ENCODE measurements around the gene FILIP1.
A peak's percentile ranks its signal among the peaks of the same experiment; 100 is the strongest.

Gene FILIP1

DNA sequence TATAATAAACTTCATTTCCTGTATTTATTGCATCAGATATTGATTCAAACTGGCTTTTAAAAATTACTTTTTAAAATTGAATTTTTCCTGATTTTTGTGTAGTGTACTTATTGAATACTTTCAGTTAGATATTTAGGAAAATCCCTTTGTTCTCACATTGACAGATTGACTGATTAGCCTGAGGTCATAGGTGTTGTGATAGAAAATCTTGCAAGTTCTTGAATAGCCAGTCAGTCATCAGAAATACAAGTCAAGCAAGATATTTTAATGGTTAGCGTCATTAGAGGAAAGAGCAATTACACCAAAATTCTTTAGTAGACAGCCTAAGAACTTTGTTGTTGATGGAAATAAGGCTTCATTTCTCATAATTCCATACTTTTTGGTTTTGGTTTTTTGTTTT is 205.6 kb downstream of the FILIP1 start:
- no peak for DNase-seq

DNA sequence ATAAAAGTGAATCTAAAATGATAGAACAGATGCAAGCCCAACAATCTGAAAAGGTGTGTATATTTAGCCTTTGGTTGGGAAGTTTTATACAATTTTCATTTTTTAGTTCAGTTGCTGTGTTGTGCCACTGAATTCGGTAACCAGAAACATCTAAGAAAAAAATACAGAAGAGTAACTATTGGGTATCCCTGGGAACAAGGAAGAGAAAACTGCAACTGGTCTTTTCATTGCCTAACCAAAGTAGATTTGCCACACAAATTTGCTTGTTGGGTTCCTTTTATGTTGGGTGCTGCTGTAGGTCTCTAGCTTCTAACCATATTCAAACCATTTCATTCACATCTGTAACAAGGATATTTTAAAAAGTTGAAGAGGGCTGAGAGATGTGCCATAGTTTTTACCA is 206.2 kb downstream of the FILIP1 start:
- DNase-seq, result no peak

DNA sequence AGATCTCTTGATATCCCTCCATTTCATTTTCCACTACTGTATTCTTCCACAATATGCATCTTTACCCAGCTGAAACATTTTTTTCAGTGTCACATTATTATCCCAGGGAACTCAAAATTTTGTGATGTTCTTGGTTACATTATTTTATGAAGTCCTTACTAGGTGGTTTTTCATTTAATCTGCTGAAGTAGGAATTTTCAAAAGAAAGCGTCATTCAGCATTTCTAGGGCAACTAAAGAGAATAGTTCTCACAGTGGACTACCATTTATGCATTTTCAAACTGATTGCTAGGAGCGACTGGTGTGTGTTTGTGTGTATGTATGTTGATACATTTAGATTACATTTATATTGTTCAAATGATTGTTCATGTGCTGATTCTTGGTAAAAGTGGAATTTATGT is 206.6 kb downstream of the FILIP1 start:
- DNase-seq, result no peak

DNA sequence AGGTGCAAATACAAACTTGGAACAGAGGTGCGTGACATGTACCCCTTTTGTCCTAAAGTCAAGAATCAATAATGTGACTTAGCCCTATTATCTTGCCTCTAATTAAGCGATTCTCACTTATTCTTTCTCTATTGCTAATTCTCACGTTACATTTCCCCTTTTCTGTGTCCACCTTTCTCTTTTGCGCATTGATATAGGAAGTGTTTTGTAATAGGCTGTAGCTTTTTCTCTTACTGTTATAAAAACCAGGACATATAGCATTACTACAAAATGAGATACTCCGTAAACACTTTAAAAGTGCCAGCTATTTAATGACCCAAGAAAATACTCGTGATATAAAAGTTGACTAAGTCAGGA is 208.3 kb downstream of the FILIP1 start:
- DNase-seq, result no peak

DNA sequence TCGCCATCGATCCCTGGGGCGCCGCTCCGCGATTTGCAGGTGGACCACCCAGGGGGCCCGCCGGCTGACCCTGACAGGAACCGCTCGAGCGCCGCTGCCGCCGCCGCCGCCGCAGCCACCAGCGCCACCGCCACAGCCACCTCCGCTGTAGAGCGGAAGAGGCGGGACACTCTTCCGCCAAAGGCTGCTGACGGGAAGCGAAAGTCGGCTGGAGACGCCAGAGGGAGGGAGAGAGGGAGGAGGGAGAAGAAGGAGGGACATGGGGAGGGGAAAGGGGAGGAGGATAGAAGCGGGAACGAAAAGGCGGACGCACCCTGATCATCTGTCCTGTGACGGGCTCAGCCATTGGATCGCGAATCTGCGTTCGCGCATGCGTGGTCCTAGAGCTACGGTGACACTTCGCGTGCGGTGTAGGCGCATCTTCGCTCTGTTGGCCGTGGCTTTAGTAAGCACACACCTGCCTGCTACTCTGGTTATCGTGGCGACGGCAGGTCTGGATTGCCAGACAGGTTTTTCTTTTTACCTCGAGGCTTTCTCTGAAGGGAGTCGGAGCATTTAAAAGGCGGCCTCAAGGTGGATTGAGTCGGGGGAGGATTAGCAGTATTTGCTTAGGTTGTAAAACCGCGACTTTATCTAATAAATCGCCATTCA is 208.8 kb downstream of the FILIP1 start, which contains the start of gene TMEM30A:
TMEM30A (minus strand) TSS at position 161 of the 651 bp plus-strand sequence; CDS start at position 7, 154 bp downstream.
- peak; percentile 94 for DNase-seq

DNA sequence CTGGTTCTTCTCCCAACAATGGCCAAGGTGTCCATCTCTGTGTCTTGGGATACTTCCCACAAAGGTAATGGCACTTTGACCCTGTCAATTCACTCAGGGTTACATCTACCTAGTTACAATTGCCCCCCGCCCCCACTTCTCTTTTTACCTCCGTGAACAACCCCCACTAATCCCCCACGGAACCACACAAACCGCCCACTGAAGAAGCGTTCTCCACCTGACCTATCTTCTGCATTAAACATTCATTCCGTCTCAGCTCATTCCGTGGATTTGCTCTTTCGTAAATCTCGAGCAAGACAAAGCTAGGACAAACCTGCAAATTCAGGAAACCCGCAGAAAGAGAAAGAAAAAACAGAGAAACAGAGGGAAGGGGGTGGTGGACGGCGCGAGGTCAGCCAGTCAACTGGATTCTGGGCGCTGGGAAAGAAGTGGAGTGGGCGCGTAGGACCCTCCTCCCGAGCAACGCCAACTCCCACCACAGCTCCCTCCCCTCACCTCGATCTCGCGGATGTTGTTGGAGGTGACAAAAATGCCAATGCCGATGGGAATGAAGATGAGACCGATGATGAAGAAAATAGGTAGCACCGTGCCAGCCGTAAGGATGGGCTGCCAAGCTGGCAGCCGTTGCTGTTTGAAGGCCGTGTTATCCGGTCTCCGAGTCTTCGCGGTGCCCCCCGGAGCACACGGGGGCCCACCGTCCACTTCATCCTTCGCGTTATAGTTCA is 209.5 kb downstream of the FILIP1 start:
- DNase-seq, result no peak

DNA sequence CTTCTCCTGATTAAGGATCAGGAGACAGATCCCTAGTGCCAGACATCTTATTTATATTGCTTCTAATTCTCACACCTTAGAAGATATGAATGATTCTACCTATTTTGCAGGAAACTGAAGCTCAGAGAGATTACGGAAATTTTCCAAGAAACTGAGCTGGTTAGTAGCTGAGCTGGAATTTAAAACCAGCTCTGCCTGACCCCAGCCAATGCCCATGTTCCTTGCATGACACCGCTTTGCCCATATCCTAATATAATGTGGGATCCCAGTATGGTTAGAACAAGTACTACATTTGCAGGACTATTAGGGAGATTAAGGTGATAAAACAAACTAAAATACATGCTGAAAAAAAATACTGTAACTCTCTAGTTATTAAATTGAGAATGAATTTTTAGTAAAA is 210.9 kb downstream of the FILIP1 start:
- no peak for DNase-seq

DNA sequence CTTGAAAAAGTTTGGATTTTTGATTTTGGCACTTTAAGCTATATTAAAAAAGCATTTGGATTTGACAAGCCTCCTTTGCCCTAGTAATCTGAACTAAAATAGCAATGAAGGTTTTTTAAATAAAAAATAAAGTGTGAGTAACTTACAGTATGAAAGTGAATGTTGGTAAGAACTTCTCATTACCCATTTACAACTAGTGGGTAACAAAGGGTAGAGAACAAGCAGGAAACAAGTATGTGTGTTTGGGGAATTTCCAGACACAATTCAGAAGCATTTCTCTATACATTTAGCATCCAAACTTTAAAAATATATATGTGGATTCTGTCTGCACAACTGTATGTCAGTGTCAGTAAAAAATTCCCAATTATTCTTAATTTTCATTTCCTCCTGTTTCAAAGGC is 211.9 kb downstream of the FILIP1 start:
- no peak for DNase-seq

DNA sequence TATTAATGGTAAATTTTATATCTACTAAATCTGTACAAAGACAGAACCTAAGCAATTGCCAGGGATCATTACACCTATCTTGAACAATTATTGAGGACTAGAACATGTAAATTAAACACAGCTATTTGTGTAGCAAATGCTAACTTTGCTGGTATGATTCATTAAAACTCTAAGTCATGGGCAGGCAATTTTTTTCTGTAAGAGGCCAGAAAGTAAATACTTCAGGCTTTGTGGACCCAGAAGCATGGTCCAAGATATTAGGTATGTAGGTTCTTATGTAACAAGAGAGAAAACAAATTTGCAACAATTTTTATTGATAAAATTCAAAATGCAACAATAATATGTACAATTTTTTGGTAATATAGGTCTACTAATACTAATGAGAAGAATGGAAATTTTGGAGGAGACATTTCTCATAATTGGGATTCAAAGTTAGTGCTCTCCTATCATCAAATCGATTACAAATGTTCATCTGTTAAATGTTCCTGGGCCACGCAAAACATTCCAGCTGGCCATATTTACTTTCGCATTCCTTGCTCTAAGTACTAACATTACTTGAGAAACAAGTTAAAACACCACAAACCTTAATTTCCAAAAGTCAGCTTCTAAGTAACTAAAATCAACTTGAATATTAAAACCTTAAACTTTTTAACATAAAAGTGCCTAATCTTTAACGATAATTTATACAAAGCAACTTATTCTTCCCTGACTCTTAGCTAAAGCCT is 213.3 kb downstream of the FILIP1 start:
- no peak for DNase-seq

DNA sequence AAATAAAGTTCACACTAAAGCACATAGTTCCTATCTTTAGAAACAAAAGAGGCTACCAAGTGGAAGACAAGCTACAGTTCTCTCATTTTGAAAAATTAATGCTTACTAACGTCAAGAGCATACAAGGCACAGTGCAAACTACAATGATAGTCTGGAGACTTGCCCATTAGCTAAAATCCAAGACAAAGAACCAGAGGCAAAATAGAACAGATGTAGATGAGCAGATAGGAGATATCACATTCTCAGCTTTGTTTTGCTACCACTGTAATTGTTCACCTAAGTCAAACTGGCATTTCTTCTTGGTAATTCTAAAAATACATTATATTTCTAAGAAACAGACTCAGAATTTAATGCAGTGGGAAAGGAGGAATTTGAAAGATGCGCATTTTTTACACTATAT is 214.2 kb downstream of the FILIP1 start:
- DNase-seq, result no peak

DNA sequence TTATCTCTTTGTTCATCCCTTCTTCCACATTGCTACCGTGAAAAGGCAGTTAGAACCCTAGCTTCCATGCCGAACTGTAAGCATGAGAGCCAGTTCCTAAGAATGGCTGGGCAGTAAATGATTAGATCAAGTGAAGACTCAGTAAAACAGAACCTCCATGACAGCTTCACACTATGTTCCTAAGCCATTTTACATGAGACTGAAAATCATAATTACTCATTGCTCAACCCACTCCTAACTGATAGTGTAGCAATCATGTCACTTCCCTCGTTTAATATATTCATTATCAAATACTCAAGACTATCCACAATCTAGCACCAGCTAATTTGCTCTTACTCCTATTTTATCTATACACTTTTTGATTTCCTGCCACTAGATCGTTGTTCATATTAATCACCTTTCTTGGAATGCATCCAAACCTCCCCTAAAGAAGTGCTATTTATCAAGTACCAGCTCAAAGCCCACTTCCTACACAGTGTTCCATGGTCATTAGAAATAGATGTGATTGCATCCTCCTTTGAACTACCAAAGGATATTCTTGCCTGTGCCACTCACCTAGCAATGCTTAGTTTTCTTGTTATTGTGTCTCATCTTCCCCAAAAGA is 215.0 kb downstream of the FILIP1 start:
- DNase-seq, result no peak

DNA sequence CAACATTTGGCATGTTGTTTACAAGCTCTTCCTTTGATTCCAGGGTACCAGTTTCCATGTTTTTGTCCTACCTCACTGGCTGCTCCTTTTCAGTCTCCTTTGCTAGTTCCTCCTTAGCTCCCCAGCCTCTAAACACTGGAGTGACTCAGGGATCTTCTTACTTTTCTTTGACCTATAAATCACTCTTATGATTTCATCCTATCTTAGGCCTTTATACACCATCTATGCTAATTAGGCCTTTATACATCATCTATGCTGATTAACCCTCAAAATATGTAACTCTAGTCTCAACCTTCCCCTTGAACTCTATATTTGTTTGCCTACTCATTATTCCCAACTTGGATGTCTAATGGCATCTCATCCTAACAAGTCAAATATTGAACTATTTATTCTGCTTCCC is 218.5 kb downstream of the FILIP1 start:
- no peak for DNase-seq

DNA sequence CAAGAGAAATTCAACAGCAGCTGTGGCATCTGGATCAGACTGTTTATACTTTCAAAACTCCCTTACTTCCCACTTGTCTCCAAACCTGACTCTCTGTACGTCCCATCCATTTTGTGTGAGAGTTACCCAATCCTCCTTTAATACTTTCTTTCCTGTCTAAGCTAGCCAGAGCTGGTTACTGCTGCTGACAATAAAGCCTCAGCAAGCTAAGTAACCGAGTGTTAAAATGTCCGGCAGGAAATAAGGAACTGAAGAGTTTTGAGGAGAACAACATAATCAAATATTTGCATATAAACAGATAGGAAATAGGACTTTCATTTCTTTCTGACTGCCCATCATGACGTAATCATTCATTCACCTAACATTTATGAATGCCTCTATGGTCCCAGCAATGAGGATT is 220.6 kb downstream of the FILIP1 start:
- no peak for DNase-seq

DNA sequence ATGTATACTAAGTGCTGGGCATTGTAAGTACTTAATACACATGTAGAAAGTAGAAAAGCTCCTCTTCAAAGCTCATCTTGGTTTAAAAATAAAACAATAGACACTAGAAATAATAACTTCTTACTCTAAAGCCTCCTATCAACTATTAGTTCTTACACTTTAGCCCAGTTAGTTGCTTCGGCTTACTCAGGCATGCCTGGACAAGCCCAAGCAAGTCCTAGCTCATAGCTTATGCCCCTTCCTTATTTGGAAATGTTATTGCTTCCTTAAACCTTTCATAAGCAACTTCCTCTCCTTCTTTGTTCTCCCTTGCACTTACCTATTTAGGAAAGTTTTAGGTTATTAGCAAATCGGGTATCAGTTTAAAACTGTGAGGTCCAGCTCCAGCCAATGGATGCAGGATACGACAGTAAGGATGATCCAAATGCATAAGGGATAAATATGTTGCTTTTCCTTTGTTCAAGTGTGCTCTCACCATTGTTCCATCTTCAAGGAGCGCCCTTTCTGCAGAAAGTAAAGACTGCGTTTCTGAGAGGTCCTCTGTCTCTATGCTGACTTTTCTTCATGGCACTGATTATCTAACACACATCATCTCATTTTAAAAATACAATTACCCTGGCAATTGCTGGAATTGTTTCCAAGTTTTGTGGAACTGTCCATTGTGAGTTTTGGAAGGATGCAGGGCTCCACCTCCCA is 221.3 kb downstream of the FILIP1 start:
- no peak for DNase-seq

DNA sequence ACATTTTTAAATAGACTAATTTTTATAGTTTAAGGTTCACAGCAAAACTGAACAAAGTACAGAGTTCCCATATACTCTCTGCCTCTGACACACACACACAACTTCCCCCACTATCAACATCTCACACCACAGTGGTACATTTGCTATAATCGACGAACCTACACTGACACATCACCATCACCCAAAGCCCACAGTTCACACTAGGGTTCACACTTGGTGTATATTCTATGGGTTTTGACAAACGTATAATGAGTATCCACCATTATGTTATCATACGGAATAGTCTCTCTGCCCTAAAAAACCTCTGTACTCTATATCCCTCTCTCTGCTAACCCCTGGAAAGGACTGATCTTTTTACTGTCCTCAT is 224.6 kb downstream of the FILIP1 start:
- DNase-seq, result no peak

DNA sequence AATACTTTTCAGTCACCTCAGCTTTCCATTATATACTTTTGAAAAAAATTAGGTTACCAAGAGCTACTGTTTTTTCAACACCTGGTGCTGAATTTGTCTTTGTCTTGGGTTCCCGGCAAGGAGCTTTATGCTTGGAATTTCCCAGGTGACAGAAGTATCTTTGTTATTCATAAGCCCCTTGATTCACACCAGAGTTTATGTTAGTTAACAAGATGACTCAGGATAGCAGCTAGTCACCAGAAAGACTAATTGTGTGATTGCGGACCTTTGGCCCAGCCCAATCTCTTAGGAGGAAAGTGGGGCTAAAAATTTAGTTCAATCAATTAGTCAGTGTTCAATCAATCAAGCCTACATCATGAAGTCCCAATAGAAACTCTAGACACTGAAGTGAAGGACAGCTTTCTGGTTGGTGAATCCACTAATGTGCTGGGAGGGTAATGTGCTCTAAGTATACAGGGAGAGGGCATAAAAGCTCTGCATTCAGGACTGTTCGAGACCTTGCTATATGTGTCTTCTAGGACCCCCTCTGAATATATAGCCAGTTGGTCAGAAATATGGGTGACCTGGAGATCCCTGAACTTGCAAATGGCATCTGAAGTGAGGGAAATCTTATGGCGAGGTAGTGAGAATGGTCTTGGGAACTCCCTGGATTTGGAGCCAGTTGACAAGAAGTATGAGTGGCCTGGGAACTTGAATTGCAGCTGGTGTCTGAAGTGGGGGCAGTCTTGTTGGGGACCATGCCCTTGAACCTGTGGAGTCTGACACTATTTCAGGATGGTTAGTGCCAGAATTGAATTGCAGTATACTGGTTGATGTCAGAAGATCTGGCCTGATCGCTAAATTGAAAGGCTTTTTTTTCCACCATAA is 225.2 kb downstream of the FILIP1 start:
- no peak for DNase-seq

DNA sequence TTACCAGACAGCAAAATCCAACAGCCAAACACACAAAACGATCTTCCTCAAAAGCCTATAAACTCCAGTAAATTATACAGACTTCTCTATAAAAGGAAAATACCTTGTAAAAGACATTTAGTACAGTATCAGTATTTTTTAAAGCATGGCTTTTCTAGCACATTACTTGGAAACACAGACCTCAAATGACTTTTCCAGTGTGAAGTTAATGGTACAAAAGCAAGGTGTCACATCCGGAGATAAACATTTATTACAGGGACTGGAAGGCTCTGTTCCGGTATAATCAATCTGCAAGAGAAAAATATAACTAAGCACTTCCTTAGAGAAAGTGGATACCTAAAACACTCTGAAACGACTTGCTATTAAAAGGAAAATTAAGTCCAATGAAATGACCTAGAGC is 226.1 kb downstream of the FILIP1 start:
- DNase-seq, result no peak

DNA sequence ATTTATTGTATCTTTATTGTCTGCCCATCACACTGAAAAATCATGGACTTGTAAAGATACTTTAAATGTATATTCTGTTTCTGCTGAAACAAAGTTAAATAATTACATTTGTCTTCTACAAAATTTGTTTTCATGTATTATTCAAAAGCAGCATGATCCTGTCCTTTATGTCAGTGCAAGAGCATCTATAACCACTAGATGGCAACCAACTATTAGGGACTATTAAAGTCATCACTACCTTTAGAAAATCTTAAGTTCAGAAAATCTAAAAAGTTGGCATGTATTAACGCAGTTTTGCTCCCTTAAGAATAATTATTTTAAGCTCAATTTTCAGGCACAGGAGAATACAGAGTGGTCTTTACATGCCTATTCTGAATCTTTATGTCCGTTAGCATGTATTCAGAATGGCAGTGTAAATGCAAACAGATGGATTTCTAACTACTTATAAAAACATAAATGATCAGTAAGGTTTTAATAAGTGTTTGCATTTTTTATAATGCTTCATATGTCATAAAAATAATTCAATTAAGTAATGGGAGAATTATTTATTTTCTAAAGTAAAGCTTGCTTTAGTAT is 226.8 kb downstream of the FILIP1 start:
- no peak for DNase-seq

DNA sequence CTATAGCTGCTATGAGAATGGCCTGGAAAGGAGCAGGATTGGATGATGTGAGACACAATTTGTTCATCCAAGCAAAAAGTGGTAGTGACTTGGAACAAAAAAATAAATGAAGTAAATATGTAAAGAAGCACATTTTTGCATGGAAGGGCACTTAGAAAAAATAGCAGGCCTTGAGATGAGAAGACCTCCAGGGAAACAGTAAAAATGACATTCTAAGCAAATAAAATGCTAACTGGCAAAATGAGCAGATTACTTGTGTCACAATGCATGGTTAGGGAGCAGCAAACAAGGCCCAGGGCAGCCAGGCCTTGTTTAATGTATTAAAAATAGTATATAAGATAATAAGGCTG is 230.2 kb downstream of the FILIP1 start:
- no peak for DNase-seq

DNA sequence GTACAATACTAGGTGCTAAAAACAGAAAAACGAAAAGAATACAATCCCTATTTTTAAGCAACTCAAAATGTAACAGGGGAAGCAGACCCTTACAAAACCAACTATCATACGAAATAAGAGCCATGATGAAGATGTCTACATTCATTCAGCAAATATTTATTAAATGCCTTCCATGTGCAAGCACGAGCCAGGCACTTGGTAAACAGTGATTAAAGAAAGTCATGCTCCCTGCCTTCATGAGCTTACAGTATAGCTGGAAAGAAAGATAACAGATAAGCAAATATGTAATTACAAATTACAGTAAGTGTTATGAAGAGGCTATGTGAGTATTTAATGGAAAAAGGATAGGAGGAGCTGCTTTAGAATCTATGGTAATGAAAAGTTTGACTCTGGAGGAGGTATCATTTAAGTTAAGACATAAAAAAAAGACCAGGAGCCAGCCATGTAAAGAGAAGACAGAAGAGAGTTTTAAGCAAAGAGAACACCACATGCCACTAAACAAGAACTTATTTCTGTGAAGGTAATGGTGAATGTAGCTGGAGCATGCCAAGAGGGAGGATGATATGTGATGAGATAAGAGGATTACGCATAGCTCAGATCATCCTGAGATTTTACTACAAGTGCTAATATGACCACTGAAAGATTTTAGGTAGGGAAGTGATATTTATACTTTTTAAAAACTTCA is 230.7 kb downstream of the FILIP1 start:
- DNase-seq, result no peak

DNA sequence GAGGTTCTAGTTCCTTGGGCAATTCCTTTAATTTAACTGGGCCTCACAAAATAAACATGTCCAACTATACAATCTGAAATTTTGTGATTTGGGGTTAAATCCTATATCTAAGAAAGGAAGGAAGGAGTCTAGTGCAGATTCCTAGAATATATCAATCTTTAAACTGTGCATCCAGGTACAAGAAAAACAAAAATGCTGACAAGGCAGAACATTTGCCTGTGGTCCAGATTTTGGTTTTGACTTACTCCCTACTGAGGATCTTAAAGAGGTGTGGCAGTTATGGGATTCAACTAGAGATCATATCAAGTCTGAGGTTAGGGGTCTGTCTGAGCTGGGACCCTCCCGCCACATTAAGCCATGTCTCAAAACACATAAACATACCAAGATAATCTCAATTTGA is 232.3 kb downstream of the FILIP1 start:
- no peak for DNase-seq

All from NCI-H1048 (cell line).